Fibroblast of mammary gland (primary cell): ENCODE data around the gene EFNB3.

Source experiments
- DNase-seq: peaks from one replicate; pipeline ENCODE4 v3.0.0-alpha.2; 2010; ENCODE audit warnings: low read depth
- H3K4me3 ChIP-seq: 2 replicates; pipeline ENCODE4 v1.5.1; 2011; ENCODE audit warnings: low read depth, mild to moderate bottlenecking, low read length, moderate library complexity; ENCODE audit not compliant: control insufficient read depth
- TF ChIP-seq, protein P1 (sequence below): conservative IDR thresholded peaks from 2 replicates; pipeline ENCODE4 v1.5.1; 2011; ENCODE audit warnings: low read depth, low read length, inconsistent platforms; ENCODE audit not compliant: control insufficient read depth, insufficient read depth

Gene EFNB3

GRCh38 chr17:7704601-7705268 lies at the start of gene EFNB3:
Gene EFNB3, plus strand, starts transcription at chr17:7705202. Its CDS starts 397 bp downstream, at chr17:7705599.
- TF ChIP-seq, protein P1, sequence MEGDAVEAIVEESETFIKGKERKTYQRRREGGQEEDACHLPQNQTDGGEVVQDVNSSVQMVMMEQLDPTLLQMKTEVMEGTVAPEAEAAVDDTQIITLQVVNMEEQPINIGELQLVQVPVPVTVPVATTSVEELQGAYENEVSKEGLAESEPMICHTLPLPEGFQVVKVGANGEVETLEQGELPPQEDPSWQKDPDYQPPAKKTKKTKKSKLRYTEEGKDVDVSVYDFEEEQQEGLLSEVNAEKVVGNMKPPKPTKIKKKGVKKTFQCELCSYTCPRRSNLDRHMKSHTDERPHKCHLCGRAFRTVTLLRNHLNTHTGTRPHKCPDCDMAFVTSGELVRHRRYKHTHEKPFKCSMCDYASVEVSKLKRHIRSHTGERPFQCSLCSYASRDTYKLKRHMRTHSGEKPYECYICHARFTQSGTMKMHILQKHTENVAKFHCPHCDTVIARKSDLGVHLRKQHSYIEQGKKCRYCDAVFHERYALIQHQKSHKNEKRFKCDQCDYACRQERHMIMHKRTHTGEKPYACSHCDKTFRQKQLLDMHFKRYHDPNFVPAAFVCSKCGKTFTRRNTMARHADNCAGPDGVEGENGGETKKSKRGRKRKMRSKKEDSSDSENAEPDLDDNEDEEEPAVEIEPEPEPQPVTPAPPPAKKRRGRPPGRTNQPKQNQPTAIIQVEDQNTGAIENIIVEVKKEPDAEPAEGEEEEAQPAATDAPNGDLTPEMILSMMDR: no peak
- peak within 1 kb of the TSS; percentile 46 for H3K4me3 ChIP-seq
- DNase-seq: no peak

GRCh38 chr17:7655541-7655840 lies 49.5 kb upstream of the EFNB3 start:
- DNase-seq: no peak
- H3K4me3 ChIP-seq: no peak overlapping the region
- TF ChIP-seq, protein P1: no peak

DNA sequence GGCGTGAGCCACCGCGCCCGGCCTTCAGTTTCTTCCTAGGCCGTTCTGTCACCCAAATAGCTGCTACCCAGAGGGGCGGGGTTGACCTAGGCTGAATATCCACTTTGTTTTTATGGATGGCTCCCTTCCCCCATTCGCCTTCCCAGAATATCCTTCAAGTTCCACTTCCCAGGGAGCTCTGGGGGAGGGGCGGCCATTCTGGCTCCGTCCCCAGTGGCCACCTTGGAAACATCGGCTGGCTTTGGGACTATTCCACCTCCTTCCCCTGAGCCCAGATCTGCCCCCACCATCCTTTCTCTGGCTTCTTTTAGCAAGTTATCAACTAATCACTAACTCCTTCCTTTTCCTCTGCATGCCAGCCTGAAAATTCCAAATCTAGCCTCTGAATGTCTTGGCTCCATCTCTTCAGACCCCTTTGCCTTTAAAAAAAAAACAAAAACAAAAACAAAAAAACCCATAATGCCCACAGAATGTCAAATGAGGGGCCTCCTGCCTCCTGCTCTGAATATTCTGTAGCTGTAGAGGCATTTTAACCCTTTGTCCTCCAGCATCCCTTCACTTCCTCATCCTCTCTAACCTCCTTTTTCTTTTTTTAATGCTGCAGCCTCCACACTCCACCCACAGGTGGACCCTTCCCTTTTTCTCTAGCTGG lies 47.9 kb upstream of the EFNB3 start:
- DNase-seq: no peak
- H3K4me3 ChIP-seq: no peak overlapping the region
- TF ChIP-seq, protein P1: no peak

- DNase-seq: no peak
- H3K4me3 ChIP-seq: no peak overlapping the region
- TF ChIP-seq, protein P1: no peak
Observed at GRCh38 chr17:7667656-7668406, 37.2 kb upstream of the EFNB3 start.

GRCh38 chr17:7668482-7668881 lies 36.5 kb upstream of the EFNB3 start:
- no peak for DNase-seq
- H3K4me3 ChIP-seq: no peak overlapping the region
- TF ChIP-seq, protein P1: no peak

GRCh38 chr17:7673239-7673638 lies 31.8 kb upstream of the EFNB3 start:
- H3K4me3 ChIP-seq: no peak overlapping the region
- peak; percentile 23 for DNase-seq
- TF ChIP-seq, protein P1: peak; percentile 49
